IgD-negative memory B cell (primary cell): ENCODE data around the gene IGSF21. TPM values are rescaled to one million over a fixed set of nuclear protein-coding genes. Genes with fewer than 3 reads are reported as not detected.
"Not testable (repeated sequence)": the region's sequence is repeated elsewhere in the genome, so short reads cannot be mapped to it uniquely, and the experiment has no call there.

ENCODE experiments used
- H3K27ac Mint-ChIP-seq, 3 donors: one replicate each; pipeline ENCODE4 v1.8.0; 2020 to 2022; ENCODE audit warnings: mild to moderate bottlenecking in 3 of 3, mixed read lengths in 3 of 3, moderate library complexity in 1 of 3
- H3K27me3 Mint-ChIP-seq: one replicate; pipeline ENCODE4 v1.8.0; 2021; ENCODE audit warnings: mixed read lengths
- H3K36me3 Mint-ChIP-seq: one replicate; pipeline ENCODE4 v1.8.0; 2020; ENCODE audit warnings: mild to moderate bottlenecking, mixed read lengths
- H3K4me1 Mint-ChIP-seq, 3 donors: one replicate each; pipeline ENCODE4 v1.8.0; 2020 to 2022; ENCODE audit warnings: mixed read lengths in 3 of 3, mild to moderate bottlenecking in 1 of 3
- H3K4me3 Mint-ChIP-seq, 4 donors: one replicate each; pipeline ENCODE4 v1.8.0; 2020 to 2022; ENCODE audit warnings: mild to moderate bottlenecking in 4 of 4, mixed read lengths in 4 of 4, moderate library complexity in 3 of 4
- H3K9me3 Mint-ChIP-seq, 3 donors: one replicate each; pipeline ENCODE4 v1.8.0; 2020 to 2021; ENCODE audit warnings: mixed read lengths in 3 of 3, mild to moderate bottlenecking in 1 of 3
- polyA plus RNA-seq: library from polyadenylated mRNA; unstranded; fragments of 300-500 nt; fragmentation: Illumina TruSeq; gene quantifications from one replicate; pipeline ENCODE4 v1.2.3, GENCODE V29; 2021

IGSF21 gene
- polyA plus RNA-seq, 1 donor from 2014 or later = not detected

- Mint-ChIP-seq H3K4me1 (no peaks in the 10 kb centered on the region), H3K9me3 (peaks cover 0 to 12% (median 6%) of the 10 kb centered on the region in 3 donors), H3K27me3 (peaks cover 3% of the 10 kb centered on the region), H3K36me3 (peaks cover 2% of the 10 kb centered on the region), H3K4me3 (peak overlapping the region in 1 of 4 donors; percentile 22), H3K27ac (no peak overlapping the region)
These were observed 303.7 kb downstream of the IGSF21 start for GRCh38 chr1:18411321-18411720.

- Mint-ChIP-seq H3K9me3 (peaks cover 0 to 12% (median 6%) of the 10 kb centered on the region in 3 donors), H3K27ac (no peak overlapping the region), H3K27me3 (no peaks in the 10 kb centered on the region)
These were observed 304.4 kb downstream of the IGSF21 start for GRCh38 chr1:18411820-18412641.

GRCh38 chr1:18412882-18413353, 305.3 kb downstream of the IGSF21 start:
- Mint-ChIP-seq H3K27ac (no peak overlapping the region), H3K4me3 (no peak overlapping the region), H3K36me3 (peaks cover 2% of the 10 kb centered on the region), H3K27me3 (no peaks in the 10 kb centered on the region), H3K9me3 (peaks cover 0 to 13% (median 6%) of the 10 kb centered on the region in 3 donors), H3K4me1 (no peaks in the 10 kb centered on the region)

More at GRCh38 chr1:18411820-18412641, 304.4 kb downstream of the IGSF21 start:
- peaks cover 2% of the 10 kb centered on the region for H3K36me3 Mint-ChIP-seq
- no peaks in the 10 kb centered on the region for H3K4me1 Mint-ChIP-seq
- no peak overlapping the region for H3K4me3 Mint-ChIP-seq

GRCh38 chr1:18413541-18414305, 306.1 kb downstream of the IGSF21 start:
- H3K4me1 Mint-ChIP-seq = no peaks in the 10 kb centered on the region
- no peak overlapping the region for H3K4me3 Mint-ChIP-seq
- peaks cover 0 to 16% (median 6%) of the 10 kb centered on the region in 3 donors for H3K9me3 Mint-ChIP-seq
- H3K27ac Mint-ChIP-seq = no peak overlapping the region
- peaks cover 2% of the 10 kb centered on the region for H3K36me3 Mint-ChIP-seq
- peaks cover 2% of the 10 kb centered on the region for H3K27me3 Mint-ChIP-seq

GRCh38 chr1:18414321-18414720, 306.7 kb downstream of the IGSF21 start:
- Mint-ChIP-seq H3K27ac (no peak overlapping the region), H3K4me1 (no peaks in the 10 kb centered on the region), H3K4me3 (no peak overlapping the region), H3K27me3 (peaks cover 2% of the 10 kb centered on the region), H3K9me3 (peaks cover 0 to 16% (median 6%) of the 10 kb centered on the region in 3 donors), H3K36me3 (peaks cover 2% of the 10 kb centered on the region)

- no peaks in the 10 kb centered on the region for H3K4me1 Mint-ChIP-seq
- no peak overlapping the region for H3K27ac Mint-ChIP-seq
- peaks cover 0 to 16% (median 6%) of the 10 kb centered on the region in 3 donors for H3K9me3 Mint-ChIP-seq
These were observed 307.4 kb downstream of the IGSF21 start for GRCh38 chr1:18414872-18415447.

GRCh38 chr1:18415448-18416027, 307.9 kb downstream of the IGSF21 start:
- Mint-ChIP-seq H3K4me1 (no peaks in the 10 kb centered on the region), H3K36me3 (peaks cover 4% of the 10 kb centered on the region), H3K27ac (no peak overlapping the region), H3K4me3 (no peak overlapping the region), H3K9me3 (peaks cover 0 to 16% (median 6%) of the 10 kb centered on the region in 3 donors), H3K27me3 (peaks cover 2% of the 10 kb centered on the region)

More at GRCh38 chr1:18414872-18415447, 307.4 kb downstream of the IGSF21 start:
- peaks cover 2% of the 10 kb centered on the region for H3K36me3 Mint-ChIP-seq
- no peak overlapping the region for H3K4me3 Mint-ChIP-seq
- peaks cover 2% of the 10 kb centered on the region for H3K27me3 Mint-ChIP-seq

GRCh38 chr1:18416126-18416525, 308.5 kb downstream of the IGSF21 start:
- not testable (repeated sequence) for H3K4me3 Mint-ChIP-seq, H3K27ac Mint-ChIP-seq, H3K36me3 Mint-ChIP-seq, H3K27me3 Mint-ChIP-seq, H3K4me1 Mint-ChIP-seq
- peaks cover 0 to 16% (median 6%) of the 10 kb centered on the region in 3 donors for H3K9me3 Mint-ChIP-seq

- peaks cover 6% of the 10 kb centered on the region for H3K27me3 Mint-ChIP-seq
- no peaks in the 10 kb centered on the region for H3K4me1 Mint-ChIP-seq
- H3K36me3 Mint-ChIP-seq = peaks cover 4% of the 10 kb centered on the region
- no peak overlapping the region for H3K27ac Mint-ChIP-seq
- peaks cover 0 to 7% (median 0%) of the 10 kb centered on the region in 3 donors for H3K9me3 Mint-ChIP-seq
- H3K4me3 Mint-ChIP-seq = no peak overlapping the region
These were observed 310.0 kb downstream of the IGSF21 start for GRCh38 chr1:18417316-18418269.

GRCh38 chr1:18419113-18419844, 311.7 kb downstream of the IGSF21 start:
- Mint-ChIP-seq H3K4me3 (no peak overlapping the region), H3K4me1 (no peaks in the 10 kb centered on the region), H3K27me3 (peaks cover 6% of the 10 kb centered on the region), H3K27ac (no peak overlapping the region), H3K9me3 (peaks cover 0 to 7% (median 0%) of the 10 kb centered on the region in 3 donors), H3K36me3 (peaks cover 3% of the 10 kb centered on the region)

GRCh38 chr1:18419845-18420184, 312.2 kb downstream of the IGSF21 start:
- peaks cover 0 to 7% (median 0%) of the 10 kb centered on the region in 3 donors for H3K9me3 Mint-ChIP-seq
- no peaks in the 10 kb centered on the region for H3K4me1 Mint-ChIP-seq
- H3K4me3 Mint-ChIP-seq = no peak overlapping the region

GRCh38 chr1:18422076-18422777, 314.6 kb downstream of the IGSF21 start:
- peaks cover 2% of the 10 kb centered on the region for H3K36me3 Mint-ChIP-seq
- no peak overlapping the region for H3K27ac Mint-ChIP-seq
- peaks cover 2 to 13% (median 6%) of the 10 kb centered on the region in 3 donors for H3K9me3 Mint-ChIP-seq
- no peak overlapping the region for H3K4me3 Mint-ChIP-seq
- H3K4me1 Mint-ChIP-seq = no peaks in the 10 kb centered on the region
- H3K27me3 Mint-ChIP-seq = peaks cover 7% of the 10 kb centered on the region

More at GRCh38 chr1:18419845-18420184, 312.2 kb downstream of the IGSF21 start:
- no peak overlapping the region for H3K27ac Mint-ChIP-seq
- peaks cover 2% of the 10 kb centered on the region for H3K36me3 Mint-ChIP-seq
- H3K27me3 Mint-ChIP-seq = peaks cover 6% of the 10 kb centered on the region

- Mint-ChIP-seq H3K4me1 (no peaks in the 10 kb centered on the region), H3K36me3 (peaks cover 2% of the 10 kb centered on the region), H3K27ac (no peak overlapping the region), H3K27me3 (peaks cover 7% of the 10 kb centered on the region), H3K9me3 (peaks cover 2 to 19% (median 4%) of the 10 kb centered on the region in 3 donors), H3K4me3 (no peak overlapping the region)
These were observed 315.4 kb downstream of the IGSF21 start for GRCh38 chr1:18422954-18423353.
